ENCODE results near the gene SP140L. TPM values are rescaled to one million over a fixed set of nuclear protein-coding genes. Genes with fewer than 3 reads are reported as not detected.
"Not testable (repeated sequence)": the region's sequence is repeated elsewhere in the genome, so short reads cannot be mapped to it uniquely, and the experiment has no call there.

Gene SP140L
- polyA plus RNA-seq, 1 experiment = 13.4 TPM

- Histone ChIP-seq H3K27ac (ENCODE audit: low read depth, low read length) (no peak overlapping the region), H3K9me3 (ENCODE audit: control insufficient read depth, insufficient read depth, low read length) (no peaks in the 10 kb centered on the region), H3K4me3 (ENCODE audit: low read depth, low read length) (no peak overlapping the region), H3K27me3 (ENCODE audit: control insufficient read depth, insufficient read depth, low read length) (no peaks in the 10 kb centered on the region)
- TF ChIP-seq CTCF (IDR thresholded peaks at IDR 0.05; ENCODE audit: low read depth, low read length) = no peak
- DNase-seq (ENCODE audit: low read depth, low spot score) = no peak
- ChIA-PET POLR2A (no interaction called here), CTCF (no interaction called here)
Observed at GRCh38 chr2:230383453-230383852, 56.5 kb downstream of the SP140L start.

GRCh38 chr2:230384986-230385385 lies 58.0 kb downstream of the SP140L start:
- no peak for DNase-seq (ENCODE audit: low read depth, low spot score)
- Histone ChIP-seq H3K27ac (ENCODE audit: low read depth, low read length) (no peak overlapping the region), H3K4me3 (ENCODE audit: low read depth, low read length) (no peak overlapping the region), H3K9me3 (ENCODE audit: control insufficient read depth, insufficient read depth, low read length) (no peaks in the 10 kb centered on the region), H3K27me3 (ENCODE audit: control insufficient read depth, insufficient read depth, low read length) (no peaks in the 10 kb centered on the region)
- POLR2A ChIA-PET = no interaction called here
- CTCF ChIA-PET = no interaction called here
- TF ChIP-seq CTCF (IDR thresholded peaks at IDR 0.05; ENCODE audit: low read depth, low read length) = no peak

- CTCF ChIA-PET = no interaction called here
- DNase-seq (ENCODE audit: low read depth, low spot score) = no peak
- Histone ChIP-seq H3K27me3 (ENCODE audit: control insufficient read depth, insufficient read depth, low read length) (no peaks in the 10 kb centered on the region), H3K27ac (ENCODE audit: low read depth, low read length) (no peak overlapping the region), H3K4me3 (ENCODE audit: low read depth, low read length) (no peak overlapping the region), H3K9me3 (ENCODE audit: control insufficient read depth, insufficient read depth, low read length) (peaks cover 7% of the 10 kb centered on the region; the same call in 1 of the 2 replicates)
- POLR2A ChIA-PET = no interaction called here
- TF ChIP-seq CTCF (IDR thresholded peaks at IDR 0.05; ENCODE audit: low read depth, low read length) = no peak
Observed at GRCh38 chr2:230394301-230394700, 67.3 kb downstream of the SP140L start.

GRCh38 chr2:230398698-230399097 lies 71.7 kb downstream of the SP140L start:
- DNase-seq (ENCODE audit: low read depth, low spot score); POLR2A ChIA-PET; H3K27ac ChIP-seq (ENCODE audit: low read depth, low read length); H3K4me3 ChIP-seq (ENCODE audit: low read depth, low read length); CTCF ChIA-PET; H3K27me3 ChIP-seq (ENCODE audit: control insufficient read depth, insufficient read depth, low read length); H3K9me3 ChIP-seq (ENCODE audit: control insufficient read depth, insufficient read depth, low read length): not testable (repeated sequence)

DNA sequence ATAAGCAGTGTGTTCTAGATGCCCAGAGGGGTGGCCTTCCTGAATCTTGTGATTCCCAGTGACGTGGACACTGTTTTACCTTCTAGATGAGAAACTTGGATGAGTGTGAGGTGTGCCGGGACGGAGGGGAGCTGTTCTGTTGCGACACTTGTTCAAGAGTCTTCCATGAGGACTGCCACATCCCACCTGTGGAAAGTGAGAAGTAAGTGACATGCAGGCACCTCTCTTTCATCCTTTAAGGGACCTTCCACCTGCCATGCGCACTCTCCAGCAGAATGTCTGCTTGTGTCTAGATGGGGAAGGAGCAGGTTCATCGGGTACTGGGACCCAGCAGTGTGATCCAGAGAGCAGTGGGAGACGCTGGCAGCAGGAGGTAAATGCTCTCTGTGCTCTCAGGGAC lies 73.0 kb downstream of the SP140L start:
- no peak for TF ChIP-seq CTCF (IDR thresholded peaks at IDR 0.05; ENCODE audit: low read depth, low read length)
- no peak for DNase-seq (ENCODE audit: low read depth, low spot score)
- Histone ChIP-seq H3K27ac (ENCODE audit: low read depth, low read length) (no peak overlapping the region), H3K4me3 (ENCODE audit: low read depth, low read length) (no peak overlapping the region), H3K27me3 (ENCODE audit: control insufficient read depth, insufficient read depth, low read length) (no peaks in the 10 kb centered on the region), H3K9me3 (ENCODE audit: control insufficient read depth, insufficient read depth, low read length) (peaks cover 7% of the 10 kb centered on the region; the same call in 1 of the 2 replicates)
- ChIA-PET POLR2A (no interaction called here), CTCF (no interaction called here)

DNA sequence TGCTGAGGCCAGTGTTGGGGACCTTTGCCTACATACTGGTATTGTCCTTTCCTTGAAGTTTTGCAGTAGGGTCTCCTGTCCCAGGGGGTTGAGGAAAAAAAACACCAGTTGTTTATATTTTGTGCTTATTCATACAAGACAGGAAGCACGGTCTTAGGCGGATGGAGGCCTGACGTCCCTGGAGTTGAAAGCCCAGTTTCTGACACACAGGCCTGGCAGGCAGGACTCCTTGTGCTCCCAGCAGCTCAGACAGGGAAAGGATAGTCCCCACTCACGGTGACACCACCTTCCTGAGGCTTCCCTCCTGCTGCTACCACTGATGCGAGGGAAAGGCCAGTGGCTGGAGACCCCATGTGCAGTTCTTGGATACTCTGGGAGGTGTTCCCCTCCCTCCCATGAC lies 73.5 kb downstream of the SP140L start:
- H3K27ac ChIP-seq (ENCODE audit: low read depth, low read length) = no peak overlapping the region
- no peak for TF ChIP-seq CTCF (IDR thresholded peaks at IDR 0.05; ENCODE audit: low read depth, low read length)
- H3K4me3 ChIP-seq (ENCODE audit: low read depth, low read length) = no peak overlapping the region
- POLR2A ChIA-PET = no interaction called here
- peaks cover 7% of the 10 kb centered on the region; the same call in 1 of the 2 replicates for H3K9me3 ChIP-seq (ENCODE audit: control insufficient read depth, insufficient read depth, low read length)
- CTCF ChIA-PET = no interaction called here
- no peaks in the 10 kb centered on the region for H3K27me3 ChIP-seq (ENCODE audit: control insufficient read depth, insufficient read depth, low read length)
- DNase-seq (ENCODE audit: low read depth, low spot score) = no peak

DNA sequence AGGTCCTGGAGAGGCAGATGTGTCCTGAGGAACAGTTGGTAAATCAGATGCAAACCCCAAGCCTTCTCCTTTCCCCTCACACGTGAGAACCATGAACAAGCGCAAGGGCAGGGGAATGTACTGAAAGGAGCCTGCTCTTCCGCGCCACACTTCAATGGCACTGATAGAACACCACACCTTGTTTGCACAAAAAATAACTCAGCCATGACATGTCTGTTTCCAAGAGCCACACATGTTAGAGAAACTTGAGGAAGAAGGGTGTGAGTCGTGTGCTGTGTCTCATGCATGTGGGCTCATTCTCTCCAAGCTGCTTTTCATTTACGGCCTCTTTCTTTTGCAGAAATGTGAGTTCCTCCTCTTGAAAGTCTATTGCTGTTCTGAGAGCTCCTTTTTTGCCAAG lies 74.0 kb downstream of the SP140L start:
- H3K4me3 ChIP-seq (ENCODE audit: low read depth, low read length); H3K27ac ChIP-seq (ENCODE audit: low read depth, low read length); CTCF ChIA-PET; H3K9me3 ChIP-seq (ENCODE audit: control insufficient read depth, insufficient read depth, low read length); POLR2A ChIA-PET; DNase-seq (ENCODE audit: low read depth, low spot score); H3K27me3 ChIP-seq (ENCODE audit: control insufficient read depth, insufficient read depth, low read length): not testable (repeated sequence)
